HG02678 (cell line): ENCODE data around the gene HEPN1.

Source experiments
- ATAC-seq: cut with Tn5 transposase; IDR thresholded peaks from one replicate; pipeline ENCODE4 v1.9.1; 2021; ENCODE audit warnings: mild to moderate bottlenecking, moderate library complexity; ENCODE audit not compliant: unreplicated experiment

Gene HEPN1

DNA sequence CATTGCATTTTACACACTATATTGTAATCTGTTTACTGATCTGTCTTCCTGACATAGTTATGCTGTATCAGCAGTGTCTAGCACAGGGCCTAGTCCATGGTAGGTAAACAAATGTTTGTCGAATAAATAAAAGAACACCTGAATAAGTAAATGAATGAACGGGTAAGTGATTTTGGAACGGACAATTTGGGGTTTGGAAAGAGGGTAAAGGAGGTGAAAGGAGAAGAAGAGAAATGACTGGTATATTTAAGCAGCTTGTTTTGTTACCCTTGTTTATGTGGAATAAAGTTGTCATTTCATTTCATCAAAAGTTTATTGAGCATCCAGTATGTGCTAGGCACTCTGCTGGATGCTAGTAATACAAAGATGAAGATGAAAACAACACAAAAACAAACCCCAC lies at the start of gene HEPN1:
Gene HEPN1, plus strand, starts transcription at position 301 of the 400 bp plus-strand sequence.
- no peak for ATAC-seq

DNA sequence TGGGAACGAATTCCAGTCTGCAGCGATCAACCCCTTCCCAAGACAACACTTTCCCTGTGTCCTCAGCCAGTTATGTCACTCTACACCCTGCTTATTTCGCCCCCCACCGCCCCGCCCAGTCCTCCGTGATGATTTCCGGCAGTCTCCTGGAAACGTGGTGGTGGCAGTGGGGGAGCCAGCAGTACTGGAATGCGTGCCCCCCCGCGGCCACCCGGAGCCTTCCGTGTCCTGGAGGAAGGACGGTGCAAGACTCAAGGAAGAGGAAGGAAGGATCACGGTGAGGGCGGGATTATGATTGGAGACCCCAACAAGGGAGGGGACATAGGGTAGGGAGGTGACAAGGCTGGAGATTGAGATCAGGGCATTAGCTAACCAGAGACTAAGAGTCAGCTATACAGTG lies 49.7 kb upstream of the HEPN1 start:
- no peak for ATAC-seq

- ATAC-seq = no peak
Observed at GRCh38 chr11:124869856-124870387, 49.1 kb upstream of the HEPN1 start.

DNA sequence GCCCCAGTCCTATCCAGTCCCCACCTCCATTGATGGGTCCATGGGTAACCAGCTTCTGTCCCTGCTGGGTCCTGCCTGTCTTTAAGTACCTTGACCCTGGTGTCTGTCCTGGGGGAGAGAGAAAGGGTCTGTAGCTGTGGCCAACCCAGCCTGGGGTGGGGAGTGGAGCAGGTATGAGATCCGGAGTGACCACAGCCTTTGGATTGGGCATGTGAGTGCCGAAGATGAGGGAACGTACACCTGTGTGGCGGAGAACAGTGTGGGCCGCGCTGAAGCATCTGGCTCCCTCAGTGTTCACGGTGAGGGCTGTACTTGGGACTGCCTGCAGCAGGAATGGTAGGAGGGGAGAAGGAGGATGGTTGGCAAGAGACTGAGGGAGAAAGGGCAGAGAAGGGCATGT lies 48.6 kb upstream of the HEPN1 start:
- no peak for ATAC-seq

- no peak for ATAC-seq
Observed at GRCh38 chr11:124872280-124872679, 46.8 kb upstream of the HEPN1 start.

DNA sequence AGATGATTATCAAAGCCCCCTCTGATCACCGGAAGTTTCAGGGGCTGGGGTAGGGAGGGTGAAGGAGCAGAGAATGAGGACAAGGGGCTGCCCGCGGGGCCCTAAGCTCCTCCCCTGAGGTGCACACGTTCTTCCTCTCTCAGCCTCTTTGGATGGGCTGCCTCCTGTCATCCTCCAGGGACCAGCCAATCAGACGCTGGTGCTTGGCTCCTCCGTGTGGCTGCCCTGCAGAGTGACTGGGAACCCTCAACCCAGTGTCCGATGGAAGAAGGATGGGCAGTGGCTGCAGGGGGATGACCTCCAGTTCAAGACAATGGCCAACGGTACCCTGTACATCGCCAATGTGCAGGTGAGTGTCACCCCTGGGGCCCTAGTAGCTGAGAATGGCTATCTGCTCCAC lies 46.3 kb upstream of the HEPN1 start:
- no peak for ATAC-seq

GRCh38 chr11:124873951-124874350 lies 45.1 kb upstream of the HEPN1 start:
- no peak for ATAC-seq

- ATAC-seq = no peak
Observed at GRCh38 chr11:124874571-124875255, 44.3 kb upstream of the HEPN1 start.

- ATAC-seq = no peak
Observed at GRCh38 chr11:124875401-124875800, 43.6 kb upstream of the HEPN1 start.

DNA sequence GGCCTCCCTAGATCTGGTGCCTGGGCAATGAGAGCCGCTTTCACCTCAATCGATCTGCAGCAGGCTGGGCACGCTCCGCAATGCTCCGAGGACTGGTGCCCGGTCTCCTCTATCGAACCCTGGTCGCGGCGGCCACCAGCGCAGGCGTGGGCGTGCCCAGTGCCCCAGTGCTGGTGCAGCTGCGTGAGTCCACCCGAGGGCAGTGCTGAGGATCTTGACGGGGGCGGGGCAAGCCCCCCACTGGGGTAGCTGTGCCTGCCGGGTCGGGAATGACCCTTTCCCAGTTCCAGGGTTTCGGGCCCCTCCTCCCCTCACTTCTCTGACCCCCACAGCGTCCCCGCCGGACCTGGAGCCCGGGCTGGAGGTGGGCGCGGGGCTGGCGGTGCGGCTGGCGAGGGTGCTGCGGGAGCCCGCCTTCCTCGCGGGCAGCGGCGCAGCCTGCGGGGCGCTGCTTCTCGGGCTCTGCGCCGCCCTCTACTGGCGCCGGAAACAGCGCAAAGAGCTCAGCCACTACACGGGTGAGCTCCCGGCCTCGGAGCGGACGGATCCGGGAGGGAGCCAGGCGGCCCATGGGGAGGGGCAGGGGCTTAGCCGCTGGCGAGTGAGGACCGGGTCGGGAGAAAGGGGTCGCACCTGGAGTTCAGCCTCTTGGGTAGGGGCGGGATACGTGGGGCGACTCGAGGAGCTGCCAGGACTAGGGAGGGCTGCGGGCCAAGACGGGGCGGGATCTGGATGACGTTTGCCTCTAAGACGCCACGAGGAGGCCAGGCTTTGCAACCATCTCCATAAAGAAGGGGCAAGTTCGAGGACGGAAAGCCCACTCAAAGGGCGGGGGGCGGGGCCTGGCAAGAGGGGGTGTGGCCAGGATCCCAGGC lies 42.9 kb upstream of the HEPN1 start:
- ATAC-seq = peak; percentile 89

- no peak for ATAC-seq
Observed at GRCh38 chr11:124876818-124877630, 42.0 kb upstream of the HEPN1 start.

DNA sequence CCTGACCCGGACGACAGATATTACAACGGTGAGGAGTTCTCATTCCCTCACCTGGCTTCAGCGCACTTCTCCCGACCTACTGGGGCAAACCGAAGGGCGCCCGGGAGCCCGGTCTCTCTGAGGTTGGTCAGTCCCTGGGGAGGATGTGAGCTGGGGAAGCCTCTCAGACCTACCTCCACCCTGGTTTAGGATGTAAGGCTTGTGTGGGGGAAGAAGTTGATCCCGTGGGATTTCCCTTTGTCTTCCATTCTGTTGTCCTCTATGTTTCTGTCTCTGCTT lies 41.5 kb upstream of the HEPN1 start:
- no peak for ATAC-seq

DNA sequence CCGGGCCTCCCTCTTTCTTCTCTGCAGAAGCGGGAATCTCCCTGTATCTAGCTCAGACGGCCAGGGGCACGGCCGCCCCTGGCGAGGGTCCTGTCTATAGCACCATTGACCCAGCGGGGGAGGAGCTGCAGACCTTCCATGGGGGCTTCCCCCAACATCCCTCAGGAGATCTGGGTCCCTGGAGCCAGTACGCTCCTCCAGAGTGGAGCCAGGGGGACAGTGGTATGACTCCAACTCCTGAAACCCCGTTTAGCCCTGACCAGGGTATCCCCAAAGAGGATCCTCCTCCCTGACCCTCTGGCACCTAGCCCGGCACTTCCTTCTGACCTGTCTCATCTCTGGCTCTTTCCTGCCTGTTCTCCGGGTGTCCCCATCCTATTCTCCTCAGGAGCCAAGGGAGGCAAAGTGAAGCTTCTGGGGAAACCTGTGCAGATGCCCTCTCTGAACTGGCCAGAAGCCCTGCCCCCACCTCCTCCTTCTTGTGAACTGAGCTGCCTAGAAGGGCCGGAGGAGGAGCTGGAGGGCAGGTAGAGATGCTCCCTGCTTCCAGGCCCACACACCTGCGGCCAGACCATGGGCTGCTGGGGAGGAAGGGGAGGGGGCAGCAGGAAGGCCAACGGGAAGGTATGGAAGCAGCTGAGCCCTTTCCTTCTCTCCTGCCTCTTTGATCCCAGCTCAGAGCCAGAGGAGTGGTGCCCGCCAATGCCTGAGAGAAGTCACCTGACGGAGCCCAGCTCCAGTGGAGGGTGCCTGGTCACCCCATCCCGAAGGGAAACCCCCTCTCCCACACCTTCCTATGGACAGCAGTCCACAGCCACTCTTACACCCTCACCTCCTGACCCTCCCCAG lies 40.9 kb upstream of the HEPN1 start:
- ATAC-seq = no peak

- ATAC-seq = no peak
Observed at GRCh38 chr11:124878759-124879492, 40.1 kb upstream of the HEPN1 start.

DNA sequence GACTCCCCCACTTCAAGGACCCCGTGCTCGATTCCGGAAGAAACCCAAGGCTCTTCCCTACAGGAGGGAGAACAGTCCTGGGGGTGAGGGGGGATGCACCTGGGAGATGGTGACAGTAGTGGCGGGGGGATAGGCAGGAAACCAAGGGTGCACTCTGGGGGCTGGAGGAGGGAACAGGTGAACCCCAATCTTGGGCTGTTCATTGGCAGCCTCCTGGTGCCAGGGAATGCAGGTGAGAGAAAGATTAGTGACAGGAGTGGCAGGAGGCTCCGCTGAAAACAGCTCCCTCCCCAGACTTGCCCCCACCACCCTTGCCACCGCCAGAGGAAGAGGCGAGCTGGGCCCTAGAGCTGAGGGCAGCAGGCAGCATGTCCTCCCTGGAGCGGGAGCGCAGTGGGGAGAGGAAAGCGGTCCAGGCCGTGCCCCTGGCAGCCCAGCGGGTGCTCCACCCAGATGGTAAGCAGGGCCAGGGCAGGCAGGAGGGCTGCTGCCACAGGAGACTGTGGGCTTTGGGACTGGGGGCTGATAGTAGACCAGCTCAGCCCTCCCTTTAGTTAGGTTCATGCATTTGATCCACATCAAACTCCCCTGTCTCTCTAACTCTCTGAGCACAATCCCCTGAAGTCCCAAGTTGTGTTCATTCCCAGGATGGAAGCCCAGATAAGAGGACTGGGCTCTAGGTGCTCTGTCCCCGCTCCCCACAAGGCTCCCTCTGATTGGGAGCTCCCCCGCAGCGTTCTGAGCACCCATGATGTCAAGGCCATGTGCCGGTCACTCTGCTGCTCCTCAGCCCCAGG lies 39.4 kb upstream of the HEPN1 start:
- ATAC-seq = no peak

GRCh38 chr11:124880290-124880611 lies 38.8 kb upstream of the HEPN1 start:
- no peak for ATAC-seq

GRCh38 chr11:124880958-124881357 lies 38.1 kb upstream of the HEPN1 start:
- ATAC-seq = no peak

DNA sequence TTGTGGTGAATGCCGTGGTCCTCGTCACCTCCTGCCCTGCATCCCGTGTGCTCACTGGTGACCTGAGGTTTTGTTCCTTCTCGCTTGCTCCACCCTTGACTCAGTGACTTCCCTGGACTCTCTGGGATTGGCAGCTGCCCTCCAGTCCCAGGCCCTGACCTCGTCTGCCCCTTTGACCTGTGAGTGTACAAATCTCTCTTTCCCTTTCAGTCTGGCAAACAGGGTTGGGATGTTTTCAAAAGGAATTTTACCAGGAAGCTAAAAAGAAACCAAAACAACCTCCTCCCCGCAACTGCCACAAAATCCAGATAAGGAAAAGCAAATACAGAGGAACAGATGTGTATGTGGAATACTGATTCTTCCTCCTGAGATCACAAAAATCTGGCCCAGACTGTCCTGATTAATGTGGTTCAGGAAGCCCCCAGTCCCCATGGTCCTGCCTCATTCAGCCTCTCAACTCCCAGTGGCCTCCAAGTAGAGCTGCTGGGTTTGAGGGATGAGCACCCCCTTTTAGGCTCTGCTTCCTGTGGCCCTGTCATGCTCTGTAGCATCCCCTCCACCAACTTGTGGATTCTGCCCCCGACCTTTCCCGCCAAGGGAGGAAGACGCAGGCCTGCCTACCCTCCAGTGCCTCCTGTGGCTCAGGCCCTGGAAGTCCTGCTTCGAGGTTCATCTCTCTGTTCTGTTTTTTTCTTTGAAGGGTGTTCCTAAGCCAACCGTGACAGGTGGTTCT lies 36.5 kb upstream of the HEPN1 start:
- ATAC-seq = no peak

DNA sequence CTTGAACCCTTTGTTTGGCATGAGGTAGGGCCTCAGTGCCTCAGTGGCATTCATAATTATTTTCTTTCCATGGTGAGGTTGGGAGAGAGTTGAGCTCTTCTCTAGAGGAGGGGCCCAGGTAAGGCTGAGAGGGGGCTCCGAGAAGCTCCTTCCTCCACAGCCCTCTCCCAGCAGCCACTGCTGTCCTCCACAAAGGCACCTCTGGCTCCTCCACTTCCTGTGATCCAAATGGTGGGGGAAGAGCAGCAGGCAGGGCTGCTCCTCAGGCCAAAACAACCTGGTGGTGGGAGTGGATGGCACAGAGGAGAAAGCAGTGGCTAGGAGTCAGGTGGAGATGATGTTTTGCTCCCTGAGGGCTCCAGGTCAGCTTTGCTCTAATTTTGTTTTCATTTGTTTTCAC lies 34.7 kb upstream of the HEPN1 start:
- ATAC-seq = no peak
